Mesothelial cell of epicardium (in vitro differentiated cells): ENCODE results near the gene MKRN2. TPM values are rescaled to one million over a fixed set of nuclear protein-coding genes. Genes with fewer than 3 reads are reported as not detected.

Experiments
- DNase-seq, 2 experiments: peaks; one replicate each; pipeline ENCODE4 v3.0.0; 2021; ENCODE audit warnings: low spot score in 2 of 2; ENCODE audit not compliant: unreplicated experiment in 2 of 2
- H3K27ac Mint-ChIP-seq: 2 replicates; pipeline ENCODE4 v1.8.0; 2021; ENCODE audit warnings: mixed read lengths
- H3K27me3 Mint-ChIP-seq: 2 replicates; pipeline ENCODE4 v1.8.0; 2021; ENCODE audit warnings: low read depth, mixed read lengths
- H3K36me3 Mint-ChIP-seq: 2 replicates; pipeline ENCODE4 v1.8.0; 2021; ENCODE audit warnings: mixed read lengths
- H3K4me1 Mint-ChIP-seq: 2 replicates; pipeline ENCODE4 v1.8.0; 2021; ENCODE audit warnings: mixed read lengths
- H3K4me3 Mint-ChIP-seq: 2 replicates; pipeline ENCODE4 v1.8.0; 2021; ENCODE audit warnings: mild to moderate bottlenecking, moderate library complexity, mixed read lengths
- H3K9me3 Mint-ChIP-seq: 2 replicates; pipeline ENCODE4 v1.8.0; 2021; ENCODE audit warnings: mixed read lengths
- CTCF ChIP-seq: fragments of 200-600 bp; sonication (generic); IDR thresholded peaks from one replicate; pipeline ENCODE4 v1.5.0; 2021; ENCODE audit warnings: antibody characterized with exemption; ENCODE audit not compliant: unreplicated experiment
- total RNA-seq: library from RNA; stranded (reverse); gene quantifications from 3 replicates; pipeline ENCODE4 v1.2.1, GENCODE V29; 2021

The MKRN2 gene
- total RNA-seq, 1 donor from 2014 or later = 34.2 TPM

- Mint-ChIP-seq H3K4me1 (peaks cover 12% of the 10 kb centered on the region), H3K9me3 (no peaks in the 10 kb centered on the region), H3K27ac (no peak overlapping the region), H3K4me3 (no peak overlapping the region), H3K36me3 (peaks cover 29% of the 10 kb centered on the region), H3K27me3 (no peaks in the 10 kb centered on the region)
- TF ChIP-seq CTCF = no peak
- DNase-seq = no peak
Observed at GRCh38 chr3:12583280-12583679, 26.4 kb downstream of the MKRN2 start.

GRCh38 chr3:12584083-12584482, 27.2 kb downstream of the MKRN2 start:
- H3K9me3 Mint-ChIP-seq = no peaks in the 10 kb centered on the region
- no peak for TF ChIP-seq CTCF
- no peaks in the 10 kb centered on the region for H3K27me3 Mint-ChIP-seq
- no peak overlapping the region for H3K27ac Mint-ChIP-seq
- H3K4me3 Mint-ChIP-seq = no peak overlapping the region
- peaks cover 12% of the 10 kb centered on the region for H3K4me1 Mint-ChIP-seq
- no peak for DNase-seq
- H3K36me3 Mint-ChIP-seq = peaks cover 29% of the 10 kb centered on the region

- H3K27me3 Mint-ChIP-seq = no peaks in the 10 kb centered on the region
- H3K4me1 Mint-ChIP-seq = peaks cover 12% of the 10 kb centered on the region
- H3K36me3 Mint-ChIP-seq = peaks cover 26% of the 10 kb centered on the region
- no peak for DNase-seq
- TF ChIP-seq CTCF = no peak
- no peaks in the 10 kb centered on the region for H3K9me3 Mint-ChIP-seq
- H3K27ac Mint-ChIP-seq = peak overlapping the region; percentile 22
- no peak overlapping the region for H3K4me3 Mint-ChIP-seq
Observed at GRCh38 chr3:12585181-12585580, 28.3 kb downstream of the MKRN2 start.

GRCh38 chr3:12585970-12586369, 29.1 kb downstream of the MKRN2 start:
- H3K27ac Mint-ChIP-seq = peak overlapping the region; percentile 47
- H3K27me3 Mint-ChIP-seq = no peaks in the 10 kb centered on the region
- peaks cover 29% of the 10 kb centered on the region for H3K36me3 Mint-ChIP-seq
- no peak overlapping the region for H3K4me3 Mint-ChIP-seq
- H3K4me1 Mint-ChIP-seq = peaks cover 12% of the 10 kb centered on the region
- no peak for DNase-seq
- no peak for TF ChIP-seq CTCF
- H3K9me3 Mint-ChIP-seq = no peaks in the 10 kb centered on the region

- no peak for DNase-seq
- no peak overlapping the region for H3K27ac Mint-ChIP-seq
- H3K36me3 Mint-ChIP-seq = peaks cover 29% of the 10 kb centered on the region
- H3K4me3 Mint-ChIP-seq = no peak overlapping the region
- no peaks in the 10 kb centered on the region for H3K27me3 Mint-ChIP-seq
- H3K4me1 Mint-ChIP-seq = peaks cover 12% of the 10 kb centered on the region
- no peak for TF ChIP-seq CTCF
- H3K9me3 Mint-ChIP-seq = no peaks in the 10 kb centered on the region
Observed at GRCh38 chr3:12586403-12586802, 29.5 kb downstream of the MKRN2 start.
